OCI-M2 (cell line): ENCODE results near the gene NSUN4.
A peak's percentile ranks its signal among the peaks of the same experiment; 100 is the strongest.
"Not testable (repeated sequence)": the region's sequence is repeated elsewhere in the genome, so short reads cannot be mapped to it uniquely, and the experiment has no call there.

Source experiments
- DNase-seq: peaks from one replicate; lab custom pipeline; 2025; ENCODE audit not compliant: unreplicated experiment; lab: John Stamatoyannopoulos, UW

Gene NSUN4

DNA sequence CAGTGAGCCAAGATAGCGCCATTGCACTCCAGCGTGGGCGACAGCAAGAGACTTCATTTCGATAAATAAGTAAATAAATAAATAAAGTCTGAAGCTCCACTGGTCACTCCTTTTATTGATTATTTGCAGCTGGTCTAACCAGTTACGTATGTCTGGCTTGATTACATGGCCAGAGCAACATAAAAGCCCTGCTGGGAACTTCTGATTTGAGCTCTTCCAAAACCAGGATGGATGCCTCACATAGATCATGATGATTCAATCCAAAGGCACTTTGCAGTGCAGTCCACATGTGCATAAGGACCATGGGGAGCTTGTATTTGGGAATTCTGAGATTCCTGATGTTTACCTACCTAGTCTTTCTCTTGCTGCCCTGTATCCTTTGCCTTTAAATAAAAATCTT, 24.0 kb downstream of the NSUN4 start:
- no peak for DNase-seq

- DNase-seq: not testable (repeated sequence)
Observed at GRCh38 chr1:46365796-46366195, 25.2 kb downstream of the NSUN4 start.

GRCh38 chr1:46367072-46367471, 26.5 kb downstream of the NSUN4 start:
- DNase-seq: no peak

DNA sequence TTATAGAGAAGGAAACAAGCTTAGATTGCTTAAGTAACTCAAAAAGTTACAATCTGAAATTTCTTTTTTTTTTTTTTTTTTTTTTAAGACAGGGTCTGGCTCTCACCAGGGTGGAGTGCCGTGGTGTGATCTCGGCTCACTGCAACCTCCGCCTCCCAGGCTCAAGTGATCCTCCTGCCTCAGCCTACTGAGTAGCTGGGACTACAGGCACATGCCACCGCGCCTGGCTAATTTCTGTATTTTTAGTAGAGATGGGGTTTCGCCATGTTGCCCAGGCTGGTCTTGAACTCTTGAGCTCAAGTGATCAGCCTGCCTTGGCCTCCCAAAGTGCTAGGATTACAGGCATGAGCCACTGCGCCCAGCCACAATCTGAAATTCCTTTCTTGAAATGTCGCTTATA, 27.1 kb downstream of the NSUN4 start:
- not testable (repeated sequence) for DNase-seq

GRCh38 chr1:46368791-46369190, 28.2 kb downstream of the NSUN4 start:
- DNase-seq: no peak

DNA sequence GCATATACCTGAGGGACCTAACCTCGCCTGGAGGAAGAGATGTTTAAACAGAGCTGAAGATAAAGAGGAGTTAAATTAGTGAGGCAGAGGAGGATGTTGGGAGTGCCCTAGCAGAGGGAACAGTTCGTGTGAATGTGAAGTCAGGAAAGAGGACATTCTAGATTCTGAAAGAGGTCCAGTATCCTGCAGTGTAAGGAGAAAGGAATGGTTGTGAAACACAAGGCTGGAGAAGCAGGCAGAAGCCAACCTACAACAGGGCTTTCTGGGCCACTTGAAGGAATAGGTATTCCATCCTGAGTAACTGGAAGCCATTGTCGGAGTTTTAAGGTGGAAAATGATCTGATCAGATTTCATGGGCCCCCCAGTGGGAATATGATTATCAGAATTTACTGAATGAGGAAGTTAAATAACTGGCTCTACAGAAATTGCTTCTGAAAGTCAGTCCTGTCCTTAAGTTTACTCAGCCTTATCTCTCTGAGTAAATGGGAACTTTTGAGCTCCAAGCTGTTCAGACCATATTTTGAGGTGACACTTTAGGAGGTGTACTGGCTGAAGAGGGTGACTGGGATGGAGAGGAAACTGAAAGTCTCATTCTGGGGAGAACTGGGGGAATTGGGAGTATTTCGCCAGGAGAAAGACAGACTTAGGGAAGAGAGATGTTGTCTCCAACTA, 29.1 kb downstream of the NSUN4 start:
- DNase-seq: no peak

DNA sequence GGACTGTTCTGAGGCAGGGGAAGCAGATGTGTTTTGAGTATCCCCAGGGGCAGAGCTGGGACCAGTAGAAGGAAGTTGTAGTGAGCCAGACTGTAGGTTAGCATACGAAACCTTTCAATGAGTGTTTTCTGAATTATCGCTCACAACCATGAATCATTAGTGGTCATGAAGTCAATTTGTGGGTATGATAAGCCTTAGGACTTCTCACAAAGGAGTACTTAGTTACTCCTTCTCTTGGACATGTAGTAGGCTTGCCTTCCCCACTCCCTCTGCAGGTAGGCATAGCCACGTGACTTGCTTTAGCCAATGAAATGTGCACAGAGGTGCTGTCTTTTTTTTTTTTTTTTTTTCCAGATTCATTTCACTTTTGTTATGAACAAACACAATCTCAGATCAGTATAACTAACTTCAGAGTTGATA, 29.6 kb downstream of the NSUN4 start:
- DNase-seq: peak; percentile 81

- DNase-seq: no peak
Observed at GRCh38 chr1:46372431-46372830, 31.8 kb downstream of the NSUN4 start.

- no peak for DNase-seq
Observed at GRCh38 chr1:46379996-46380395, 39.4 kb downstream of the NSUN4 start.

DNA sequence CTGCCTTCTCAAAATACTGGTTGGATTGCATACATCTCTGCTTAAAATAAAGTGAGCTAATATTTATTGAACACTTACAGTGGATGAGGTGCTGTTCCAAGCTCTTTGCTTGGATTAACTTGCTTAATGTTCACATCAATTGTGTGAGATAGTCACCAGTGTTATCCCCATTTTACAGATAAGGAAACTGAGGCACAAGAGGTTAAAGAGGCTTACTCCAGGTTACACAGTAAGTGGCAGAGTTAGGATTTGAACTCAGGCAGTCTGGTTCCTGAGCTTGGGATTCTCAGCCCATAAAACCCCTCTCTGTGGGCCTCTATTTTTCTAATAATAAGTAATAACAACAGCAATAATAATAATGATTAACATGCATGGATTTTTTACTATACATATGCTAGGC, 39.9 kb downstream of the NSUN4 start:
- no peak for DNase-seq

- DNase-seq: no peak
Observed at GRCh38 chr1:46393510-46393909, 52.9 kb downstream of the NSUN4 start.

- no peak for DNase-seq
Observed at GRCh38 chr1:46394108-46394871, 53.7 kb downstream of the NSUN4 start, which contains the start of gene FAAH. Gene FAAH (plus strand): TSS chr1:46394317. CDS start chr1:46394349, 32 bp downstream.

GRCh38 chr1:46394872-46395465, 54.4 kb downstream of the NSUN4 start:
- no peak for DNase-seq

DNA sequence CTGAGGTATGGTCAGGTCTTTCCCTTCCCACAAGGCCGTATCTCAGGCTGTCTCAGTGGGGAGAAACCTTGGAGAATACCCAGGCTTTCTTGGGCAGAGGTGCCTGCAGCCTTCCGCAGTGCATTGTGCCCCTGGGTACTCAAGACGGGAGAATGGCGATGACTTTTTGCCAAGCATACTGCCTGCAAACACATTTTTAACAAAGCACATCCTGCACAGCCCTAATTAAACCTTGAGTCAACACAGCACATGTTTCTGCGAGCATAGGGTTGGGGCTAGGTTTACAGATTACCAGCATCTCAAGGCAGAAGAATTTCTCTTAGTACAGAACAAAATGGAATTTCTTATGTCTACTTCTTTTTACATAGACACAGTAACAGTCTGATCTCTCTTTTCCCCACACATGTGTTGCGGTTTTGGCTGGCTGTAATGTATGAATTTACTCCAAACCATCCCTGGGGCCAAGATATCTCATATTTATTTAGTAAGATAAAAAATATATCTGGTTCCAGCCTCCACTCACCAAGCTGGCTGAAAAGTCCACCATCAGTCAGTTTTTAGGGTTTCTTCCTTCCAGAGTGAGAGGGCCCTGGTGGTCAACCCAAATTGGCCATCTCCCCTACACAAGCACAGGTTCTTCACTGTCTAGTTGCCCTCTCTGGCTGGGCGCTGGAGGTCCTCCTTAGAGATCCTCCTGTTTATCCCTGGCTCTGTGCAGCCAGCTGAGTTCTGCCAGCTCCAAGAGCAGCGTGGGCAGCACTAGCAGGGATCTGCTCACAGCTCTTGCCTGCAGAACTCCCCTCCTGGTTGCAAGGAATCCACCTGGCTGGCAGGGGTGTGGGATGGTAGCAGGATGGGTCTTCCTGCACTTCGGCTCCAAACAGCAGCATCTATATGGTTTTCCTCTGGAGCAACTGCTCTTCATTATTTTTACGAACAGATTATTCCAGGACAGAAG, 56.1 kb downstream of the NSUN4 start:
- no peak for DNase-seq

- no peak for DNase-seq
Observed at GRCh38 chr1:46399307-46399706, 58.7 kb downstream of the NSUN4 start.

DNA sequence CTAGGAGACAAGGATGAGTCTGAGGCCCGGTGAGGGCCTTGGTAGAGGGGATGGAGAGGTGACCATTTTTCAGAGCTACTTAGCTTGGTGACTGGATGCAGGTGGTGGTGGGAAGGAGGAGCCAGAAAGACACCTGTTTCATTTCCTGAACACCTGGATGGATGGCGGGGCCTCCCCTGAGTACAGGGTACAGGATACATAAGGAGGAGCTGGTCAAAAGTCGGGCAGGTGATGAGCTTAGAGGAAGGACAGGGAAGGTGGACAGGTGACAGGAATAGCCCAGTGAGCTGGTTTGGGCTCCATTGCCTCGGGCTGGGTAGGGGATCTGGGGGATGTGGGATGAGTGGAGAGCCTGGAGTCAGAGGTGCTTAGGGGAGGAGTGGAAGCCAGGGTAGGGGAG, 59.8 kb downstream of the NSUN4 start:
- no peak for DNase-seq

GRCh38 chr1:46401154-46401913, 60.7 kb downstream of the NSUN4 start:
- DNase-seq: no peak

- no peak for DNase-seq
Observed at GRCh38 chr1:46401964-46402626, 61.5 kb downstream of the NSUN4 start.

GRCh38 chr1:46403916-46404315, 63.3 kb downstream of the NSUN4 start:
- no peak for DNase-seq
